Activated CD4-positive, alpha-beta T cell treated with anti-CD3 and anti-CD28 coated beads, Interleukin-2, amount 10 ng/mL, durations not matched to agents 24 days and 14 days (primary cell): ENCODE data around the gene PER3. TPM values are rescaled to one million over a fixed set of nuclear protein-coding genes. Genes with fewer than 3 reads are reported as not detected.
A peak's percentile ranks its signal among the peaks of the same experiment; 100 is the strongest.

Source experiments
- DNase-seq: peaks from one replicate; pipeline ENCODE4 v3.0.0; 2022
- H3K27ac Mint-ChIP-seq: one replicate; pipeline ENCODE4 v1.8.0; 2022; ENCODE audit warnings: mild to moderate bottlenecking, mixed read lengths
- H3K27me3 Mint-ChIP-seq: one replicate; pipeline ENCODE4 v1.8.0; 2022; ENCODE audit warnings: mixed read lengths
- H3K36me3 Mint-ChIP-seq: one replicate; pipeline ENCODE4 v1.8.0; 2022; ENCODE audit warnings: low read depth, mild to moderate bottlenecking, mixed read lengths
- H3K4me1 Mint-ChIP-seq: one replicate; pipeline ENCODE4 v1.8.0; 2021; ENCODE audit warnings: mixed read lengths
- H3K4me3 Mint-ChIP-seq: one replicate; pipeline ENCODE4 v1.8.0; 2022; ENCODE audit warnings: mild to moderate bottlenecking, moderate library complexity, mixed read lengths
- H3K9me3 Mint-ChIP-seq: one replicate; pipeline ENCODE4 v1.8.0; 2021; ENCODE audit warnings: mixed read lengths
- intact Hi-C: fragments of 100-400 bp; cut with micrococcal nuclease; formaldehyde crosslinking; loops from one replicate; pipeline ENCODE4 v1.15.1; 2023
- total RNA-seq: library from RNA; stranded (reverse); gene quantifications from 2 replicates; pipeline ENCODE4 v1.2.3, GENCODE V29; 2022

PER3 gene
- total RNA-seq, 1 donor from 2014 or later, result 4.2 TPM

GRCh38 chr1:7827126-7827955 lies 43.2 kb downstream of the PER3 start:
- Mint-ChIP-seq H3K36me3 (peaks cover 11% of the 10 kb centered on the region), H3K27me3 (no peaks in the 10 kb centered on the region), H3K9me3 (no peaks in the 10 kb centered on the region), H3K27ac (peak overlapping the region; percentile 96), H3K4me1 (peaks cover 5% of the 10 kb centered on the region), H3K4me3 (peak overlapping the region; percentile 95)
- intact Hi-C loops, result no loop called here
- peak; percentile 84 for DNase-seq

- H3K36me3 Mint-ChIP-seq, result peaks cover 17% of the 10 kb centered on the region
- H3K4me1 Mint-ChIP-seq, result peaks cover 4% of the 10 kb centered on the region
- no peak overlapping the region for H3K27ac Mint-ChIP-seq
- H3K9me3 Mint-ChIP-seq, result no peaks in the 10 kb centered on the region
- no peak overlapping the region for H3K4me3 Mint-ChIP-seq
- no peaks in the 10 kb centered on the region for H3K27me3 Mint-ChIP-seq
- intact Hi-C loops, result no loop called here
- DNase-seq, result no peak
Observed at GRCh38 chr1:7831458-7831857, 47.4 kb downstream of the PER3 start.

GRCh38 chr1:7833035-7833434 lies 48.9 kb downstream of the PER3 start:
- H3K27me3 Mint-ChIP-seq, result no peaks in the 10 kb centered on the region

GRCh38 chr1:7838714-7839113 lies 54.6 kb downstream of the PER3 start:
- Mint-ChIP-seq H3K27me3 (no peaks in the 10 kb centered on the region), H3K36me3 (peaks cover 36% of the 10 kb centered on the region), H3K27ac (no peak overlapping the region), H3K9me3 (peaks cover 10% of the 10 kb centered on the region), H3K4me1 (no peaks in the 10 kb centered on the region), H3K4me3 (no peak overlapping the region)
- DNase-seq, result no peak
- intact Hi-C loops, result no loop called here

More at GRCh38 chr1:7833035-7833434, 48.9 kb downstream of the PER3 start:
- Mint-ChIP-seq H3K27ac (no peak overlapping the region), H3K36me3 (peaks cover 21% of the 10 kb centered on the region), H3K9me3 (no peaks in the 10 kb centered on the region), H3K4me1 (peaks cover 4% of the 10 kb centered on the region), H3K4me3 (no peak overlapping the region)
- intact Hi-C loops, result no loop called here
- DNase-seq, result no peak

- Mint-ChIP-seq H3K4me3 (no peak overlapping the region), H3K27me3 (no peaks in the 10 kb centered on the region), H3K27ac (no peak overlapping the region), H3K9me3 (peaks cover 10% of the 10 kb centered on the region), H3K4me1 (no peaks in the 10 kb centered on the region), H3K36me3 (peaks cover 36% of the 10 kb centered on the region)
- intact Hi-C loops, result no loop called here
- DNase-seq, result no peak
Observed at GRCh38 chr1:7839526-7839925, 55.4 kb downstream of the PER3 start.

GRCh38 chr1:7842517-7842916 lies 58.4 kb downstream of the PER3 start:
- intact Hi-C loops, result no loop called here
- Mint-ChIP-seq H3K4me3 (no peak overlapping the region), H3K9me3 (peaks cover 10% of the 10 kb centered on the region), H3K36me3 (peaks cover 24% of the 10 kb centered on the region), H3K4me1 (no peaks in the 10 kb centered on the region), H3K27ac (no peak overlapping the region), H3K27me3 (no peaks in the 10 kb centered on the region)
- DNase-seq, result no peak

GRCh38 chr1:7845761-7846160 lies 61.7 kb downstream of the PER3 start:
- Mint-ChIP-seq H3K9me3 (peaks cover 2% of the 10 kb centered on the region), H3K36me3 (peaks cover 2% of the 10 kb centered on the region), H3K27ac (no peak overlapping the region), H3K4me3 (no peak overlapping the region), H3K27me3 (no peaks in the 10 kb centered on the region), H3K4me1 (no peaks in the 10 kb centered on the region)
- no peak for DNase-seq
- intact Hi-C loops, result no loop called here

- no peaks in the 10 kb centered on the region for H3K9me3 Mint-ChIP-seq
- intact Hi-C loops, result no loop called here
- H3K4me3 Mint-ChIP-seq, result no peak overlapping the region
Observed at GRCh38 chr1:7846656-7847055, 62.6 kb downstream of the PER3 start.

GRCh38 chr1:7847599-7847998 lies 63.5 kb downstream of the PER3 start:
- Mint-ChIP-seq H3K9me3 (no peaks in the 10 kb centered on the region), H3K4me3 (no peak overlapping the region)

More at GRCh38 chr1:7846656-7847055, 62.6 kb downstream of the PER3 start:
- Mint-ChIP-seq H3K4me1 (no peaks in the 10 kb centered on the region), H3K27ac (no peak overlapping the region), H3K36me3 (no peaks in the 10 kb centered on the region), H3K27me3 (peaks cover 2% of the 10 kb centered on the region)
- no peak for DNase-seq

GRCh38 chr1:7850786-7851185 lies 66.7 kb downstream of the PER3 start:
- intact Hi-C loops, result no loop called here
- no peak for DNase-seq
- no peak overlapping the region for H3K4me3 Mint-ChIP-seq
- H3K27ac Mint-ChIP-seq, result no peak overlapping the region
- no peaks in the 10 kb centered on the region for H3K4me1 Mint-ChIP-seq
- no peaks in the 10 kb centered on the region for H3K9me3 Mint-ChIP-seq
- H3K27me3 Mint-ChIP-seq, result peaks cover 4% of the 10 kb centered on the region
- H3K36me3 Mint-ChIP-seq, result no peaks in the 10 kb centered on the region

More at GRCh38 chr1:7847599-7847998, 63.5 kb downstream of the PER3 start:
- DNase-seq, result no peak
- Mint-ChIP-seq H3K27ac (no peak overlapping the region), H3K27me3 (peaks cover 2% of the 10 kb centered on the region), H3K4me1 (no peaks in the 10 kb centered on the region), H3K36me3 (no peaks in the 10 kb centered on the region)
- intact Hi-C loops, result no loop called here

GRCh38 chr1:7852804-7853683 lies 69.0 kb downstream of the PER3 start, which contains the start of gene UTS2:
UTS2 (minus strand) TSS chr1:7853065; CDS start chr1:7853003, 62 bp downstream.
- no peak within 1 kb of the TSS for H3K27ac Mint-ChIP-seq
- intact Hi-C loops, result no loop called here
- H3K36me3 Mint-ChIP-seq, result no peaks in the 10 kb centered on the region
- H3K27me3 Mint-ChIP-seq, result peaks cover 7% of the 10 kb centered on the region
- no peak within 1 kb of the TSS for H3K4me3 Mint-ChIP-seq
- H3K9me3 Mint-ChIP-seq, result no peaks in the 10 kb centered on the region
- H3K4me1 Mint-ChIP-seq, result peaks cover 3% of the 10 kb centered on the region
- no peak for DNase-seq

GRCh38 chr1:7853684-7854026 lies 69.6 kb downstream of the PER3 start:
- Mint-ChIP-seq H3K36me3 (no peaks in the 10 kb centered on the region), H3K4me1 (peaks cover 3% of the 10 kb centered on the region), H3K27ac (no peak overlapping the region), H3K4me3 (no peak overlapping the region), H3K9me3 (no peaks in the 10 kb centered on the region), H3K27me3 (peaks cover 7% of the 10 kb centered on the region)
- intact Hi-C loops, result no loop called here
- no peak for DNase-seq

- peak; percentile 60 for DNase-seq
- Mint-ChIP-seq H3K36me3 (no peaks in the 10 kb centered on the region), H3K4me1 (peaks cover 3% of the 10 kb centered on the region), H3K9me3 (no peaks in the 10 kb centered on the region), H3K27ac (no peak overlapping the region), H3K4me3 (peak overlapping the region; percentile 2), H3K27me3 (peaks cover 6% of the 10 kb centered on the region)
- intact Hi-C loops, result no loop called here
Observed at GRCh38 chr1:7856345-7856744, 72.3 kb downstream of the PER3 start.

GRCh38 chr1:7857000-7857399 lies 72.9 kb downstream of the PER3 start:
- peaks cover 3% of the 10 kb centered on the region for H3K4me1 Mint-ChIP-seq
- H3K27ac Mint-ChIP-seq, result no peak overlapping the region
- H3K36me3 Mint-ChIP-seq, result no peaks in the 10 kb centered on the region
- no peak overlapping the region for H3K4me3 Mint-ChIP-seq
- intact Hi-C loops, result no loop called here
- no peak for DNase-seq
- no peaks in the 10 kb centered on the region for H3K9me3 Mint-ChIP-seq
- peaks cover 4% of the 10 kb centered on the region for H3K27me3 Mint-ChIP-seq
